Ishikawa (cell line): ENCODE measurements around the gene NXPH3.

ENCODE experiments used
- CEBPB ChIP-seq: IDR thresholded peaks from 2 replicates; pipeline ENCODE4 v1.6.1; 2012
- CREB1 ChIP-seq: IDR thresholded peaks from 2 replicates; pipeline ENCODE4 v1.6.1; 2012; ENCODE audit warnings: low read depth
- EGR1 ChIP-seq: IDR thresholded peaks from 2 replicates; pipeline ENCODE4 v1.6.1; 2012
- EP300 ChIP-seq: IDR thresholded peaks from 2 replicates; pipeline ENCODE4 v1.6.1; 2012; ENCODE audit warnings: borderline replicate concordance
- FOXM1 ChIP-seq: IDR thresholded peaks from 2 replicates; pipeline ENCODE4 v1.6.1; 2012; ENCODE audit warnings: low read depth, borderline replicate concordance
- MAX ChIP-seq: IDR thresholded peaks from 2 replicates; pipeline ENCODE4 v1.6.1; 2012
- NFIC ChIP-seq: IDR thresholded peaks from 2 replicates; pipeline ENCODE4 v1.6.1; 2012
- RAD21 ChIP-seq: IDR thresholded peaks from 2 replicates; pipeline ENCODE4 v1.6.1; 2012; ENCODE audit warnings: low read depth
- TAF1 ChIP-seq: IDR thresholded peaks from 2 replicates; pipeline ENCODE4 v1.6.1; 2012; ENCODE audit warnings: low read depth, mild to moderate bottlenecking
- TCF12 ChIP-seq: IDR thresholded peaks from 2 replicates; pipeline ENCODE4 v1.6.1; 2012; ENCODE audit warnings: low read depth
- TEAD4 ChIP-seq: IDR thresholded peaks from 2 replicates; pipeline ENCODE4 v1.6.1; 2012
- YY1 ChIP-seq: IDR thresholded peaks from 2 replicates; pipeline ENCODE4 v1.6.1; 2012; ENCODE audit warnings: low read depth
- ZBTB7A ChIP-seq: IDR thresholded peaks from 2 replicates; pipeline ENCODE4 v1.6.1; 2012; ENCODE audit warnings: low read depth
- TF ChIP-seq, protein P1 (sequence below): IDR thresholded peaks from 2 replicates; pipeline ENCODE4 v1.6.1; 2012; ENCODE audit warnings: low read depth, mild to moderate bottlenecking
- TF ChIP-seq, protein P2 (sequence below): IDR thresholded peaks from 2 replicates; pipeline ENCODE4 v1.6.1; 2012

NXPH3 gene

DNA sequence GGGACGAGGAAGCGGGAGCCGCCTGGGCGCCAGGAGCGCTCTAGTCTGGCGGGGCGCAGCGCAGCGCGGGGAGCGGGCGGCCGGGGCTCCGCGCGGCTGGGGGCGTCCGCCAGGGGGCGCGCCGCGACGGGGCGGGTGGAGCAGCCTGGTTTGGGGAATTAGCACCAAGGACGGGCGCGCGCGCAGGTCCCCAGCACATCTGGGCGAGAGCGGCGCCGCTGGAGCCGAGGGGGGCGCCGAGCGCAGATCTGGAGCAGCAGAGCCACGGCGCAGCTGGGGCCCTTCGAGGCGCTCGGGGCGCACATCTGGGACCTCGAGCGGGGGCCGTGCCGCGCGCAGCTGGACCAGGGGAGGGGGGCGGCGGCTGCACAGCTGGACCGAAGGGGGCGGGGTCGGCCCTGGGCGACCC lies at the start of gene NXPH3:
Gene NXPH3, plus strand, starts transcription at position 193 of the 409 bp plus-strand sequence. CDS start 349 bp downstream, outside the sequence.
- no peak for TF ChIP-seq EGR1
- TF ChIP-seq RAD21: peak; percentile 18; the same call in 1 of the 2 replicates
- no peak for TF ChIP-seq TAF1

- TF ChIP-seq NFIC (no peak), TCF12 (no peak), CEBPB (no peak)
- TF ChIP-seq, protein P1, sequence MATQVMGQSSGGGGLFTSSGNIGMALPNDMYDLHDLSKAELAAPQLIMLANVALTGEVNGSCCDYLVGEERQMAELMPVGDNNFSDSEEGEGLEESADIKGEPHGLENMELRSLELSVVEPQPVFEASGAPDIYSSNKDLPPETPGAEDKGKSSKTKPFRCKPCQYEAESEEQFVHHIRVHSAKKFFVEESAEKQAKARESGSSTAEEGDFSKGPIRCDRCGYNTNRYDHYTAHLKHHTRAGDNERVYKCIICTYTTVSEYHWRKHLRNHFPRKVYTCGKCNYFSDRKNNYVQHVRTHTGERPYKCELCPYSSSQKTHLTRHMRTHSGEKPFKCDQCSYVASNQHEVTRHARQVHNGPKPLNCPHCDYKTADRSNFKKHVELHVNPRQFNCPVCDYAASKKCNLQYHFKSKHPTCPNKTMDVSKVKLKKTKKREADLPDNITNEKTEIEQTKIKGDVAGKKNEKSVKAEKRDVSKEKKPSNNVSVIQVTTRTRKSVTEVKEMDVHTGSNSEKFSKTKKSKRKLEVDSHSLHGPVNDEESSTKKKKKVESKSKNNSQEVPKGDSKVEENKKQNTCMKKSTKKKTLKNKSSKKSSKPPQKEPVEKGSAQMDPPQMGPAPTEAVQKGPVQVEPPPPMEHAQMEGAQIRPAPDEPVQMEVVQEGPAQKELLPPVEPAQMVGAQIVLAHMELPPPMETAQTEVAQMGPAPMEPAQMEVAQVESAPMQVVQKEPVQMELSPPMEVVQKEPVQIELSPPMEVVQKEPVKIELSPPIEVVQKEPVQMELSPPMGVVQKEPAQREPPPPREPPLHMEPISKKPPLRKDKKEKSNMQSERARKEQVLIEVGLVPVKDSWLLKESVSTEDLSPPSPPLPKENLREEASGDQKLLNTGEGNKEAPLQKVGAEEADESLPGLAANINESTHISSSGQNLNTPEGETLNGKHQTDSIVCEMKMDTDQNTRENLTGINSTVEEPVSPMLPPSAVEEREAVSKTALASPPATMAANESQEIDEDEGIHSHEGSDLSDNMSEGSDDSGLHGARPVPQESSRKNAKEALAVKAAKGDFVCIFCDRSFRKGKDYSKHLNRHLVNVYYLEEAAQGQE: no peak
These were observed 47.6 kb upstream of the NXPH3 start for GRCh38 chr17:49527927-49528651.

DNA sequence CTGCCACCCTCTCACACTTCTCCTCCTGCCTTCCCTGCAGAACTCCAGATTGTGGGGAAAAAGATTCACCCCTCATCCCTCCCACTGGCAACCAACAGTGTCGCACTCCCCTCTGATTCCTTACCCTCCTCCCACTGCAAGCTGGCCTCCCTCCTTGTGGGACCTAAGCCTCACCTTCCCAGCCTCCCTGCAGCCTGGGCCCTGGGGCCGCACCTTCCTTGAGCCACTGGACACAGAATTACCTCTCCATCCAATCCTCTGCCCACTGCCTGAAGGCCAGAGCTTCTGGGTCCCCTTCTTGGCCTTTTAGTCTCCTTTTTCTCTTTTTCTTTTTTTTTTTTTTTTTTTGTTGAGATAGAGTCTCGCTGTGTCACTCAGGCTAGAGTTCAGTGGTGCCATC lies 46.7 kb upstream of the NXPH3 start:
- TF ChIP-seq YY1: no peak
- TF ChIP-seq TEAD4: no peak
- TF ChIP-seq, protein P2, sequence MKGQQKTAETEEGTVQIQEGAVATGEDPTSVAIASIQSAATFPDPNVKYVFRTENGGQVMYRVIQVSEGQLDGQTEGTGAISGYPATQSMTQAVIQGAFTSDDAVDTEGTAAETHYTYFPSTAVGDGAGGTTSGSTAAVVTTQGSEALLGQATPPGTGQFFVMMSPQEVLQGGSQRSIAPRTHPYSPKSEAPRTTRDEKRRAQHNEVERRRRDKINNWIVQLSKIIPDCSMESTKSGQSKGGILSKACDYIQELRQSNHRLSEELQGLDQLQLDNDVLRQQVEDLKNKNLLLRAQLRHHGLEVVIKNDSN: no peak
- TF ChIP-seq NFIC: no peak
- TF ChIP-seq MAX: no peak
- no peak for TF ChIP-seq FOXM1
- TF ChIP-seq CREB1: no peak
- no peak for TF ChIP-seq TCF12
- no peak for TF ChIP-seq ZBTB7A
- TF ChIP-seq CEBPB: no peak
- TF ChIP-seq RAD21: no peak
- TF ChIP-seq EP300: no peak
- no peak for TF ChIP-seq TAF1
- TF ChIP-seq EGR1: no peak
- TF ChIP-seq, protein P1: no peak

GRCh38 chr17:49530118-49530517 lies 45.6 kb upstream of the NXPH3 start:
- TF ChIP-seq EGR1 (no peak), FOXM1 (no peak), ZBTB7A (no peak), RAD21 (no peak), TCF12 (no peak), YY1 (no peak), TEAD4 (no peak), EP300 (no peak), MAX (no peak), TAF1 (no peak), NFIC (no peak), CREB1 (no peak), CEBPB (no peak)
- TF ChIP-seq, protein P1: no peak
- TF ChIP-seq, protein P2: no peak

DNA sequence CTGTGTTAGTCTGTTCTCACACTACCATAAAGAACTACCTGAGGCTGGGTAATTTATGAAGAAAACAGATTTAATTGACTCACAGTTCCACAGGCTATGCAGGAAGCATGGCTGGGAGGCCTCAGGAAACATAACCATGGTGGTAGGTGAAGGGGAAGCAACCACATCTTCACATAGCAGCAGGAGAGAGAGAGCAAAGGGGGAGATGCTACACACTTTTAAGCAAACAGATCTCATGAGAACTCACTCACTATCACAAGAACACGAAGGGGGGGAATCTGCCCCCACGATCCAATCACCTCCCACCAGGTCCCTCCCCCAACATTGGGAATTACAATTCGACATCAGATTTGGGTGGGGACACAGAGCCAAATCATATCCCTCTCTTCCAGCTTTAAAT lies 31.8 kb upstream of the NXPH3 start:
- TF ChIP-seq RAD21: no peak
- TF ChIP-seq MAX: no peak
- TF ChIP-seq EP300: no peak
- TF ChIP-seq, protein P1: no peak
- TF ChIP-seq CREB1: no peak
- TF ChIP-seq ZBTB7A: no peak
- TF ChIP-seq CEBPB: no peak
- TF ChIP-seq TCF12: no peak
- TF ChIP-seq NFIC: no peak
- TF ChIP-seq TAF1: no peak
- TF ChIP-seq EGR1: no peak
- TF ChIP-seq, protein P2: no peak
- no peak for TF ChIP-seq FOXM1
